GM12891 (cell line): Measurements from ENCODE around the gene DAAM1.

Source experiments
- DNase-seq: peaks from one replicate; pipeline ENCODE4 v3.0.0; 2011; ENCODE audit warnings: low spot score; ENCODE audit not compliant: insufficient read length
- FAIRE-seq: peaks from 2 replicates; lab custom pipeline; 2011; peaks lifted over from hg19 to GRCh38; lab: Jason Lieb, UNC
- PAX5 ChIP-seq: IDR thresholded peaks from 2 replicates; pipeline ENCODE4 v1.6.1; 2011; ENCODE audit warnings: low read length, moderate library complexity, mild to moderate bottlenecking; ENCODE audit not compliant: insufficient read depth, severe bottlenecking
- POLR2A ChIP-seq: IDR thresholded peaks from 2 replicates; pipeline ENCODE4 v1.6.1; 2011; ENCODE audit warnings: low read depth, low read length, control low read depth
- POLR2AphosphoS5 ChIP-seq: IDR thresholded peaks from 2 replicates; pipeline ENCODE4 v1.6.1; 2011; ENCODE audit warnings: low read depth, low read length, control low read depth
- POU2F2 ChIP-seq: IDR thresholded peaks from 2 replicates; pipeline ENCODE4 v1.6.1; 2011; ENCODE audit warnings: low read depth, mild to moderate bottlenecking, control low read depth, low read length, moderate library complexity
- SPI1 ChIP-seq: IDR thresholded peaks from 2 replicates; pipeline ENCODE4 v1.6.1; 2011; ENCODE audit warnings: low read depth, low read length, control low read depth
- TAF1 ChIP-seq: IDR thresholded peaks from 2 replicates; pipeline ENCODE4 v1.6.1; 2011; ENCODE audit warnings: low read depth, low read length, control low read depth

DAAM1 gene

DNA sequence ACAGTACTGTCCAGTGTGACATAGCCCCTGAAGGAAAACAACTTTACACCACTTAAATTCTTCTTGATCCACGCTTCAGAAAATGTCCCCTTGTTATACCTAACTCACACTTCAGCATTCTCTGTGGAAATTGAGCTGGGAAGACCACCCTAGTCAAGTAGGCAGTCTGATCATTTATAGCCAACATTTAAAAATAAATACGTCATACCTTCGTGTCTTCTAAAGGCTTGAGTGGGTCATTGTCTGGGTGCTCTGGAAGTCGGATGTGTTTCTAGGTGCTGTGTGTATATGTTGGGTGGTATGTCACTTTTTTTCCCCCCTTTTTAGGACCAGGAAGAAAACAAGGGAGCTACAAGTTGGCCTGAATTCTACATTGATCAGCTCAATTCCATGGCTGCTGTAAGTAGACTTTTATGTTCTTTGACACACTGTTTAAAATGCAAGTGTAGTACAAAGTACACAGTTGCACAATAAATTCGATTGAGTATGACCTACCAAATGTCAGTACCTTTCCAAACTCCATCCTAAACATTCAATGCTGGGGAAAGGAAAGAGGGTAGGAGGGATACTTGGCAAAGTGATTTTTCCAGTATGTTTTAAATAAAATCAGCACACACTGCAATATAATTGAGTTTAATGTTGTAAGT lies 126.6 kb downstream of the DAAM1 start:
- no peak for TF ChIP-seq POLR2A
- TF ChIP-seq POLR2AphosphoS5 = no peak
- TF ChIP-seq PAX5 = no peak
- no peak for DNase-seq
- peak; percentile 43 for FAIRE-seq

DNA sequence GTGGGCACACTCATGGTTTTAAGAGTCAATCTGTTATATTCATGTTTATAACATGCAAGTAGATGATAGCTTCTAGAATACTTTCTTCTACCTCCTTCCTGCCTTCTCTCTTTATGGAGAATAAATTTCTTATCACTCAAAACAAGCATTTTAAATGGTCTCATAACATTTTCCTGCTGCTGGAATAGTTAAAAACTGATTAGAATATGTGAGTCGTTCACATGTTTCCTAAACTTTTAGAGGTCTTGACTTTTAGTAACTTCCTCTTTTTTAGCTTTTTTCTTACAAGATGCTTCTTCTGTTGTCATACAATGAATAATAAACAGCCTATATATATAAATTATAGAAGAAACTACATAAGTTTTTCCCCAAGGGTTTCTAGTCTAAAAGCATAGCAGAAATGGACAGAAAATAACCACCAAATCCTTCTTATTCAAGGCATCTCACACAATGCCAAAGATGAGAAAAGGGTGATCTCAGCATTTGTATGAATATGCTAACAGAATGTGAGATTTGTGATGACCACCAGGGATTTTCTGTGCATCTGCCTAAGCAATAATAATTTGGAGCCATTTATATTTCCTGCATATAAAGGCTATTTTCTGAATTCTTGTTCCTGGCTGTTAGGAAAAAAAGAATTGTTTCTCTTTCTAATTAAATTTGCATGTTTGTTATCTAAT lies 127.8 kb downstream of the DAAM1 start:
- TF ChIP-seq POU2F2 (no peak), PAX5 (no peak), POLR2AphosphoS5 (no peak), SPI1 (no peak), POLR2A (no peak), TAF1 (no peak)
- FAIRE-seq (no peak), DNase-seq (no peak)

DNA sequence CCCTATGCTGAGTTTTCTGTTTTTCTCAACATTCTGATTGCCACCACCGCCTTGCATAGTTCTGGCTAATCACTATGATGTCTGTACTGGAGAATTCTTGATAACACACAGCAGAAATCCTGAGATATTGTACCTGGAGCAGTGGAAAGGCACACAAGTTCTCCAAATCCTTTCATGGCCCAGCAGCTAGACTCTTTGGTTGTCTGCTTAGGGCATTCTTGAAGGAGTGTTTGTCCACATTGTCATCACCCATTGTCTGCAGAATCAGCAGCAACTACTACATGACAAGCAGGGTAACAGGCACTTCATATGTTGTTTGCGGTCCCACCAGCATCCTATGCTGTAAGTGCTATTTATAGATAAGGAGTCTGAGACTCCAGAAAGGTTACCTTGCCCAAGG lies 128.9 kb downstream of the DAAM1 start:
- TF ChIP-seq POLR2AphosphoS5 = no peak
- no peak for TF ChIP-seq TAF1
- TF ChIP-seq POU2F2 = no peak
- no peak for TF ChIP-seq SPI1
- TF ChIP-seq PAX5 = no peak
- TF ChIP-seq POLR2A = no peak
- DNase-seq = no peak
- no peak for FAIRE-seq

DNA sequence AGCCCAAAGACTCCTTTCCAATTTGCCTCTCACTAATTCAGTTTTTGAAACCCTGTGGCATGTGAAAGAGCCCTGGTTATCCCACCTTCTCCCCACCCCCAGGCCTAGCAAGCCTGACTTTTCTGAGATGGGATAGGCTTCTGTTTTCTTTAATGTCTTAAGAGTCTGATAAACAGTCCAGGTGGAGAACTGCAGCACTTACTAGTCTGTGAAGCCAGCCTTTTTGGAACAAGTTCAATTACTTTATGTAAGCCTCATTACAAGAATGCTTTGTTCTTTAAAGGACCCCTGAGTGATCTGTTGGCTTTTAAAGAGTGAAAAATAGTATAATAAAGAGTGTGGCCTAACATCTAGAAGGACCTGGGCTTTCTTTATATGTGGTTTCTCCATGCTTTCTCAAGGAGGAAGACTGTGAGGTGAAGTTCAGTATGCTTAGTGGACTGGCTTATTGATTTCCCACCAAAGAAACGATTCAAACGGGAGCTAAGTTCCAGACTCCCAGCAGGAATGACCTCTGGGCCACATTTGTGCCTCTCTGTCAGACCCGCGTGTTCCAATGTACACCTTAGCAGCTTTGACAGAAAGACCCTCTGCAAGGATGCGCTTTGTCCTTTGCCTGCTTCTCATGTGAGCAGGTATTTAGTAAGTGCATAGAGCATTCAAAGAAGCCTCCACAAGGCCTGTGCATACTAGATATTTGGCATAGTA lies 129.5 kb downstream of the DAAM1 start:
- FAIRE-seq (no peak), DNase-seq (no peak)
- TF ChIP-seq TAF1 (no peak), POU2F2 (no peak), SPI1 (no peak), POLR2A (no peak), PAX5 (no peak), POLR2AphosphoS5 (no peak)

DNA sequence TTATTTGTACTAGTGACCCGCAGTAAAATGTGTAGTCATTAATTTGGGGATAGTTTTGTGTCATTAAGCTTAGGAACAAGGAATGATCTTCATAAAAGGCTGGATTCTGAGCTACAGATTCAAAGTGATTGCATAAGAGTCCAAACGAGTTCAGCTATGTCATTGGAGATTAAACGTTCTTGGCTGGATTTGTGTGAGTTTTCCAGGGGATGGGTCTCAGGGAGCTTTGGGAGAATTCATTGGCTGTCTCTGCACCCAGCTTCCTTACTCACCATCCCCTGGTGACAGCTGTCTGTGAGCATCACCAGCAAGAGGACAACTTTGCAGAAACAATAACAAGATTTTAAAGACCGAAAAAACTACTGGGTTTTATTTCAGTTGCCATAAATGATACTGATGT lies 130.4 kb downstream of the DAAM1 start:
- TF ChIP-seq PAX5 = no peak
- TF ChIP-seq POU2F2 = no peak
- TF ChIP-seq POLR2AphosphoS5 = no peak
- TF ChIP-seq POLR2A = no peak
- no peak for TF ChIP-seq SPI1
- no peak for TF ChIP-seq TAF1
- no peak for DNase-seq
- no peak for FAIRE-seq

DNA sequence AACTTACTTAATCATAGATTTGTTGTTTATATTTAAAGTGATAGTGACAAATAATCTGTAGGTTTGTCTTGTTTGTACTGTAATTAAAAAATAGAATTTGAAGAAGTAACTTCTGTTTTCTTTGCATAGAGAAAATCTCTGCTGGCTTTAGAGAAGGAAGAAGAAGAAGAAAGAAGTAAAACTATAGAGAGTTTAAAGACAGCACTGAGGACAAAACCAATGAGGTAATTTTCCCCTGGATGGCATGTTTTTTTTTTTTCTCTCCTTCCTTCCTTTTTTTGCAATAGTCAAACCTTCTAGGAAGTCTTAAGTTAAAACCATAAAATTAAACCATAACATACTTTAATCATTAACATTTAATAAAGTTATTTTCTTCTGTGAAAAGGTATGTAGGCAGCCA lies 131.9 kb downstream of the DAAM1 start:
- no peak for DNase-seq
- TF ChIP-seq PAX5 = no peak
- TF ChIP-seq TAF1 = no peak
- no peak for TF ChIP-seq POLR2A
- TF ChIP-seq POLR2AphosphoS5 = no peak
- no peak for TF ChIP-seq POU2F2
- no peak for TF ChIP-seq SPI1
- no peak for FAIRE-seq

DNA sequence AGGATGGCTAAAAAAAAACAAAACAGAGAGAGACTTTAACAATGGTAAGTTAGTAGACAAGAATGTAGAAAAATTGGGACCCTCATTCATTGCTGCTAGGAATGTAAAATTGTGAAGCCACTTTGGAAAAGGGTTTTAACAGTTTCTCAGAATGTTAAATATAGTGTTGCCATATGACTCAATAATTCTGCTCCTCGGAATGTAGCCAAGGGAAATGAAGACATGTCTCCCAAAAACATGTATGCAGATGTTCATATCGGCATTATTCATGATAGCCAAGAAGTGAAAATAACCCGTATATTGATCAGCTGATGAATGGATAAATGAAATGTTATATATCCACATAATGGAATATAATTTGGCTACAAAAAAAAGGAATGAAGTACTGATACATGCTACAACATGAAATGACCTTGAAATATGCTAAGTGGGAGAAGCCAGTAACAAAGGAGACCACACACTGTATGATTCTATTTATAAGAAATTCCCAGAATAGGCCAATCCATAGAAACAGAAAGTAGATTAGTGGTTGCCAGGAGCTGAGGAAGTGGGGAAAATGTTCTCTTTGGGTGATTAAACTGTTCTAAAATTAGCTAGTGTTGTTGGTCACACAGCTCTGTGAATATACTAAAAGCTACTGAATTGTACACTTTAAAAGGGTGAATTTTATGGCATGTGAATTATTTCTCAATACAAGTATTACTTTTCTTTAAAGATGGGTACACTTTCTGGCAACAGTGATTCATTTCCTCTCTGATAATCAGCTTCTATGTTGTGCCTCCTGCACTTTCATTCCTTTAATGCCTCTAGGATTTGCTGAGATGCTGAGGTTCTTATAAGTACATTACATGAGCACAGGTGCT lies 132.5 kb downstream of the DAAM1 start:
- TF ChIP-seq TAF1 (no peak), SPI1 (0 out of 2 replicates have a peak, but pooled peaks have one; percentile 19), PAX5 (no peak)
- FAIRE-seq (no peak), DNase-seq (no peak)

DNA sequence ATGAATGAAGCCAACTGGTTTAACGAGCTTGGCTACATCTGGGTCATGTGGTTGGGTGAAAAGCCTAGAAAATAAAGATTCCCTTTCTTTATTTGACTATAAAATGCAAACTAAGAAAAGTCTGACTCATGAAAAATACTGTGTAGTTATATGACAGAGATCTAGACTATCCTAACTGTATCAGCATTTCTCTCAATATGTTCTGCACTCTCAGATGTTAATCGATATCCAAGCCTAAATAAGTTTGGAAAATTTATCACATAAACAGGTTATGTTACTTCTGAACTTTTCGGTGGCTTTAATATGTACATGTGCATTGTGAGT lies 133.1 kb downstream of the DAAM1 start:
- FAIRE-seq (no peak), DNase-seq (no peak)

More for the DNA sequence above, 133.1 kb downstream of the DAAM1 start:
- no peak for TF ChIP-seq POLR2AphosphoS5
- no peak for TF ChIP-seq TAF1
- TF ChIP-seq POLR2A = no peak
- TF ChIP-seq PAX5 = no peak
- TF ChIP-seq POU2F2 = no peak
- no peak for TF ChIP-seq SPI1
